HepG2 (cell line): ENCODE measurements around the gene PCSK6. TPM values are rescaled to one million over a fixed set of nuclear protein-coding genes. Genes with fewer than 3 reads are reported as not detected.
"Not testable (repeated sequence)": the region's sequence is repeated elsewhere in the genome, so short reads cannot be mapped to it uniquely, and the experiment has no call there.

Source experiments
- ATAC-seq: fragments of 200-7000 bp; cut with Tn5 transposase; 3 replicates; pipeline ENCODE4 v1.9.1; 2020; ENCODE audit warnings: mild to moderate bottlenecking, moderate library complexity
- BruUV-seq: library from RNA; stranded (reverse); fragments of 400-500 nt; replicated peaks from 2 replicates; lab custom pipeline; 2021; lab: Mats Ljungman, UMichigan
- CTCF ChIA-PET: fragments of 300-600 bp; formaldehyde crosslinking; extraction: SDS; loops from one replicate; lab custom pipeline; 2021; ENCODE audit warnings: low total read pairs, inconsistent platforms, low intra/inter-chr PET ratio; lab: Yijun Ruan, JAX
- POLR2A ChIA-PET: fragments of 350-600 bp; sonication (Branson Sonifier 250); formaldehyde crosslinking; loops from one replicate; lab custom pipeline; 2020; ENCODE audit warnings: antibody characterized with exemption, inconsistent platforms; lab: Yijun Ruan, JAX
- DNase-seq: peaks from one replicate; pipeline ENCODE4 v3.0.0-alpha.2; 2015; ENCODE audit warnings: low spot score
- FAIRE-seq: peaks from 3 replicates; lab custom pipeline; 2011; peaks lifted over from hg19 to GRCh38; lab: Jason Lieb, UNC
- H2AFZ ChIP-seq: one replicate; pipeline ENCODE4 v1.6.1; 2011; ENCODE audit warnings: low read length, inconsistent platforms
- H3K27ac ChIP-seq: fragments of 300-600 bp; 3 replicates; pipeline ENCODE4 v1.8.0; 2011; ENCODE audit warnings: mixed run types, mild to moderate bottlenecking, mixed read lengths, low read length, inconsistent platforms; ENCODE audit not compliant: insufficient read depth; ENCODE audit errors: extremely low read length
- H3K27me3 ChIP-seq, 2 experiments: fragments of 200-600 bp in 1 of 2; 2 replicates in 1 of 2; 3 replicates in 1 of 2; pipeline versions ENCODE4 v1.6.0 to v1.8.0; 2011; ENCODE audit warnings: low read length in 2 of 2, mild to moderate bottlenecking in 2 of 2, moderate library complexity in 2 of 2, inconsistent platforms in 1 of 2; ENCODE audit not compliant: insufficient read depth in 2 of 2, control insufficient read depth in 1 of 2
- H3K36me3 ChIP-seq, 2 experiments: fragments of 200-600 bp in 1 of 2; replicated peaks in 1 of 2; 2 replicates in 1 of 2; 3 replicates in 1 of 2; pipeline versions ENCODE4 v1.5.1 to v1.8.0; 2011; ENCODE audit warnings: low read length in 2 of 2, inconsistent platforms in 1 of 2; ENCODE audit not compliant: insufficient read depth in 2 of 2, control insufficient read depth in 1 of 2
- H3K4me1 ChIP-seq: 2 replicates; pipeline ENCODE4 v1.5.1; 2012; ENCODE audit warnings: low read length, inconsistent platforms; ENCODE audit not compliant: insufficient read depth
- H3K4me2 ChIP-seq: 2 replicates; pipeline ENCODE4 v1.6.0; 2011; ENCODE audit warnings: low read depth, low read length, inconsistent platforms
- H3K4me3 ChIP-seq, 3 experiments: fragments of 200-600 bp in 1 of 3; sonication (generic), shearing (Covaris generic) in 1 of 3; replicated peaks in 1 of 3; 2 replicates each; pipeline ENCODE4 v1.5.1; 2011 to 2016; ENCODE audit warnings: low read length in 3 of 3, inconsistent platforms in 2 of 3, low read depth in 2 of 3, mild to moderate bottlenecking in 2 of 3, control low read depth in 1 of 3, mixed read lengths in 1 of 3; ENCODE audit not compliant: insufficient read depth in 1 of 3
- H3K79me2 ChIP-seq: one replicate; pipeline ENCODE4 v1.6.1; 2011; ENCODE audit warnings: low read length, inconsistent platforms; ENCODE audit not compliant: insufficient read depth
- H3K9ac ChIP-seq: 2 replicates; pipeline ENCODE4 v1.6.0; 2011; ENCODE audit warnings: mild to moderate bottlenecking, low read depth, low read length, inconsistent platforms; ENCODE audit not compliant: insufficient read depth
- H3K9me3 ChIP-seq: 2 replicates; pipeline ENCODE4 v1.5.1; 2012; ENCODE audit warnings: mild to moderate bottlenecking, low read length
- H4K20me1 ChIP-seq: 2 replicates; pipeline ENCODE4 v1.6.0; 2011; ENCODE audit warnings: inconsistent platforms, mild to moderate bottlenecking, low read length, moderate library complexity; ENCODE audit not compliant: insufficient read depth
- AGO2 ChIP-seq: fragments of 200-400 bp; formaldehyde crosslinking; optimal IDR thresholded peaks from 2 replicates; pipeline ENCODE3; 2017; ENCODE audit warnings: mild to moderate bottlenecking, low read depth, low read length, moderate library complexity
- FOXM1 ChIP-seq: sonication (generic); formaldehyde crosslinking; IDR thresholded peaks from 2 replicates; pipeline ENCODE4 v1.5.0; 2020; ENCODE audit warnings: missing genetic modification reagents
- WGBS: methylation state at CpG from one replicate; pipeline ENCODE4 v1.1.6; 2017; ENCODE audit warnings: low lambda C conversion rate; 5-methylcytosine and 5-hydroxymethylcytosine counted together
- in situ Hi-C: cut with HindIII; loops from 2 replicates; pipeline ENCODE4 v1.10.0; 2017; ENCODE audit warnings: low pct_unique_long_range_greater_than_20kb; ENCODE audit not compliant: extremely low pct_ligation_motif_present
- intact Hi-C: fragments of 100-400 bp; cut with micrococcal nuclease; formaldehyde crosslinking; loops from one replicate; pipeline ENCODE4 v1.10.0; 2022; ENCODE audit not compliant: unreplicated experiment
- polyA plus RNA-seq, 8 experiments: library from polyadenylated mRNA; depleted of rRNA in 3 of 8; stranded (reverse) in 7 of 8; unstranded in 1 of 8; fragments of >200 nt; fragmentation: Illumina TruSeq in 4 of 8; extraction: Trizol in 4 of 8; gene quantifications; 2 replicates each; pipeline versions ENCODE4 v1.2.1 to v1.2.3, GENCODE V29; 2011 to 2016; ENCODE audit warnings: low read depth in 4 of 8, missing spikeins in 1 of 8, mixed read lengths in 1 of 8; ENCODE audit not compliant: insufficient read depth in 1 of 8
- total RNA-seq, 5 experiments: library from RNA; depleted of rRNA; stranded (reverse); fragments of >200 nt; fragmentation: Illumina TruSeq; extraction: Trizol; gene quantifications; 2 replicates each; pipeline ENCODE4 v1.2.3, GENCODE V29; 2016; ENCODE audit warnings: low read depth in 1 of 5
- TF ChIP-seq, protein P1 (sequence below): IDR thresholded peaks from 2 replicates; pipeline ENCODE4 v1.6.1; 2016; ENCODE audit warnings: low read depth, control low read depth

Gene PCSK6
- total and polyA plus RNA-seq, 2 of the 13 experiments (the other 11 are each of a cell fraction or from before 2014, with no cell fraction given) = 56.5 to 155 TPM

DNA sequence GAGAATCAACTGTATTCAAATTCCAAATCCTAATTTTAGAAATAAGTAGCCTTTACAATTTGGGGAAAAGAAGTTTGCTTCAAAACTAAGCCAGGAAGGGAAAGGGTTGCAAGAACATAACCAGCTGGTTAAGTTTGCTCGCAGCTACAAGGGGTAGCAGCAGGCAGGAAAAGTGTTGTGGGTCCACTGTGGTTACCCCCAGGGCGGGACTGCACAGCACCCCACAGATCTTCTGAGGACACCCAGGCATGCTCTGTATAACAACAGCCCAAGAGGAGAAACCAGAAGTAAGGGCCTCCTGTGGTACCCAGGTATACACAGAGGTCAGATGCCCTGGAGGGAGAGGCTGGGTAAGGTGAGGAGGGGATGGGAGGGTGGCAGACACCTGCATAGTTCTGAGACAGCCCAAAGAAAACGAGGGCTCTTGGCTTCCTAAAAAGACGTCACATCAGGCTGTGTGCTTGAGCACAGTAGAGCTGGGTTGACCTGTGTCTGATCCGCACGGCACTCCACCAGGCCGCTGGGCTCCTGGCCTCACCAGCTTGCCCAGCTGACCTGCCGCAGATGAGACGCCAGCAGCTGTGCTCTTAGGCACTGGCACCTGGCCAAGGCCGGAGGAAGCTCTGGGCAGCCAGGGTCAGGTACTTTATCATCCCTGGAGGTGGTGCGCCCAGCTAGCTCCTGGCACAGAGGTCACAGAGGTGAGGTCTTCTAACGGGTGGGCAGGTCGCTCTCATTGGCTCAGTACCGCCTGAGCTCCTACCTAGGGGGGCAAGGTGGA is 112.7 kb downstream of the PCSK6 start:
- Histone ChIP-seq H3K9me3 (no peaks in the 10 kb centered on the region), H3K4me1 (no peaks in the 10 kb centered on the region), H4K20me1 (no peaks in the 10 kb centered on the region), H3K27ac (no peak overlapping the region), H2AFZ (no peak overlapping the region), H3K4me3 (no peak overlapping the region), H3K36me3 (peaks cover 18 to 31% of the 10 kb centered on the region in 2 experiments; a peak in 4 of 5 replicates), H3K4me2 (no peak overlapping the region), H3K79me2 (no peaks in the 10 kb centered on the region), H3K27me3 (no peaks in the 10 kb centered on the region), H3K9ac (no peak overlapping the region)
- DNase-seq = no peak
- FAIRE-seq = no peak
- CTCF ChIA-PET = no interaction called here
- in situ Hi-C loops = no loop called here
- WGBS = 95% methylated on average over 11 of the region's 14 CpGs
- no TSS peak for BruUV-seq
- ATAC-seq = no peak
- intact Hi-C loops = no loop called here
- POLR2A ChIA-PET = no interaction called here
- TF ChIP-seq, protein P1, sequence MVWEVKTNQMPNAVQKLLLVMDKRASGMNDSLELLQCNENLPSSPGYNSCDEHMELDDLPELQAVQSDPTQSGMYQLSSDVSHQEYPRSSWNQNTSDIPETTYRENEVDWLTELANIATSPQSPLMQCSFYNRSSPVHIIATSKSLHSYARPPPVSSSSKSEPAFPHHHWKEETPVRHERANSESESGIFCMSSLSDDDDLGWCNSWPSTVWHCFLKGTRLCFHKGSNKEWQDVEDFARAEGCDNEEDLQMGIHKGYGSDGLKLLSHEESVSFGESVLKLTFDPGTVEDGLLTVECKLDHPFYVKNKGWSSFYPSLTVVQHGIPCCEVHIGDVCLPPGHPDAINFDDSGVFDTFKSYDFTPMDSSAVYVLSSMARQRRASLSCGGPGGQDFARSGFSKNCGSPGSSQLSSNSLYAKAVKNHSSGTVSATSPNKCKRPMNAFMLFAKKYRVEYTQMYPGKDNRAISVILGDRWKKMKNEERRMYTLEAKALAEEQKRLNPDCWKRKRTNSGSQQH (CRISPR knock-in tag) = no peak
- TF ChIP-seq AGO2 (peak; percentile 53), FOXM1 (CRISPR knock-in tag) (no peak)

DNA sequence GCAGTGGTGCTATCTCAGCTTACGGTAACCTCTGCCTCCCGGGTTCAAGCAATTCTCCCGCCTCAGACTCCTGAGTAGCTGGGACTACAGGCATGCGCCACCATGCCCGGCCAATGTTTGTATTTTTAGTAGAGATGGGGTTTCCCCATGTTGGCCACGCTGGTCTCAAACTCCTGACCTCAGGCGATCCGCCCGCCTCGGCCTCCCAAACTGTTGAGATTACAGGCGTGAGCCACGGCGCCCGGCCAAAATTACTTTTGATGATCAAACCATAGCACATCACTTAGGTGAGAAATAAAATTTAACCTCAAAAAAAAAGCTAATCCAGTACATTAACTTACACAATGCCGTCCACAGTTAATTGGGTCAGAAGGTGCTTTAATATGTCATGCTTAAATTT is 114.5 kb downstream of the PCSK6 start:
- H3K36me3 ChIP-seq = peaks cover 16 to 27% of the 10 kb centered on the region in 2 experiments; a peak in 4 of 5 replicates
- intact Hi-C loops, H3K79me2 ChIP-seq, H3K4me1 ChIP-seq, in situ Hi-C loops, H3K9me3 ChIP-seq, H3K9ac ChIP-seq, ATAC-seq, H3K4me3 ChIP-seq, FAIRE-seq, H3K27me3 ChIP-seq, H4K20me1 ChIP-seq, DNase-seq, BruUV-seq, H3K27ac ChIP-seq, H3K4me2 ChIP-seq, H2AFZ ChIP-seq, POLR2A ChIA-PET, CTCF ChIA-PET: not testable (repeated sequence)
- 92% methylated on average over 15 of the region's 15 CpGs for WGBS
